Nephron progenitor cell (in vitro differentiated cells): ENCODE measurements around the gene SBF2.

Experiments
- DNase-seq: peaks from one replicate; pipeline ENCODE4 v3.0.0; 2021
- H3K27ac Mint-ChIP-seq: 2 replicates; pipeline ENCODE4 v1.8.0; 2021; ENCODE audit warnings: mild to moderate bottlenecking, moderate library complexity, mixed read lengths
- H3K27me3 Mint-ChIP-seq: 2 replicates; pipeline ENCODE4 v1.8.0; 2021; ENCODE audit warnings: mild to moderate bottlenecking, low read depth, mixed read lengths; ENCODE audit not compliant: poor library complexity
- H3K36me3 Mint-ChIP-seq: 2 replicates; pipeline ENCODE4 v1.8.0; 2021; ENCODE audit warnings: low read depth, mixed read lengths
- H3K4me1 Mint-ChIP-seq: 2 replicates; pipeline ENCODE4 v1.8.0; 2021; ENCODE audit warnings: mixed read lengths
- H3K4me3 Mint-ChIP-seq: 2 replicates; pipeline ENCODE4 v1.8.0; 2021; ENCODE audit warnings: mild to moderate bottlenecking, moderate library complexity, mixed read lengths
- H3K9me3 Mint-ChIP-seq: 2 replicates; pipeline ENCODE4 v1.8.0; 2021; ENCODE audit warnings: mild to moderate bottlenecking, moderate library complexity, mixed read lengths
- TF ChIP-seq, protein P1 (sequence below): fragments of 200-600 bp; sonication (generic); IDR thresholded peaks from 2 replicates; pipeline ENCODE4 v1.5.0; 2021; ENCODE audit warnings: antibody characterized with exemption

The SBF2 gene

DNA sequence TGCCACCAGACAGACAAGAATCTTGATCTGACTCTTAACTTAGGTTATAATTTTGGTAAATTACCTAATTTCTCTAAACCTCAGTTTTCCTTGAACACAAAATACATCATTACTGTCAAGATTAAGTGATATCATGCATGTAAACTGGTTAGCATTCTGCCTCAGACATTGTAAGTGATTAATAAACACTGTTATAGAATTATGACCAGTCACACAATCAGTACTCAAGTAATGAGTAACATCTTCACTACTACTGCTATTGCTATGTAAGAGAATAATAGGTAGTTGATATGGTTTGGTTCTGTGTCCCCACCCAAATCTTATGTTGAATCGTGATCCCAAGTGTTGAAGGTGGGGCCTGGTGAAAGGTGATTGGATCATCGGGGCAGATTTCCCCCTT is 218.9 kb downstream of the SBF2 start:
- no peak for DNase-seq
- H3K27me3 Mint-ChIP-seq: no peaks in the 10 kb centered on the region
- TF ChIP-seq, protein P1, sequence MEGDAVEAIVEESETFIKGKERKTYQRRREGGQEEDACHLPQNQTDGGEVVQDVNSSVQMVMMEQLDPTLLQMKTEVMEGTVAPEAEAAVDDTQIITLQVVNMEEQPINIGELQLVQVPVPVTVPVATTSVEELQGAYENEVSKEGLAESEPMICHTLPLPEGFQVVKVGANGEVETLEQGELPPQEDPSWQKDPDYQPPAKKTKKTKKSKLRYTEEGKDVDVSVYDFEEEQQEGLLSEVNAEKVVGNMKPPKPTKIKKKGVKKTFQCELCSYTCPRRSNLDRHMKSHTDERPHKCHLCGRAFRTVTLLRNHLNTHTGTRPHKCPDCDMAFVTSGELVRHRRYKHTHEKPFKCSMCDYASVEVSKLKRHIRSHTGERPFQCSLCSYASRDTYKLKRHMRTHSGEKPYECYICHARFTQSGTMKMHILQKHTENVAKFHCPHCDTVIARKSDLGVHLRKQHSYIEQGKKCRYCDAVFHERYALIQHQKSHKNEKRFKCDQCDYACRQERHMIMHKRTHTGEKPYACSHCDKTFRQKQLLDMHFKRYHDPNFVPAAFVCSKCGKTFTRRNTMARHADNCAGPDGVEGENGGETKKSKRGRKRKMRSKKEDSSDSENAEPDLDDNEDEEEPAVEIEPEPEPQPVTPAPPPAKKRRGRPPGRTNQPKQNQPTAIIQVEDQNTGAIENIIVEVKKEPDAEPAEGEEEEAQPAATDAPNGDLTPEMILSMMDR: no peak
- H3K4me1 Mint-ChIP-seq: no peaks in the 10 kb centered on the region
- H3K4me3 Mint-ChIP-seq: no peak overlapping the region
- no peak overlapping the region for H3K27ac Mint-ChIP-seq
- H3K9me3 Mint-ChIP-seq: peaks cover 47% of the 10 kb centered on the region
- peaks cover 40% of the 10 kb centered on the region for H3K36me3 Mint-ChIP-seq

DNA sequence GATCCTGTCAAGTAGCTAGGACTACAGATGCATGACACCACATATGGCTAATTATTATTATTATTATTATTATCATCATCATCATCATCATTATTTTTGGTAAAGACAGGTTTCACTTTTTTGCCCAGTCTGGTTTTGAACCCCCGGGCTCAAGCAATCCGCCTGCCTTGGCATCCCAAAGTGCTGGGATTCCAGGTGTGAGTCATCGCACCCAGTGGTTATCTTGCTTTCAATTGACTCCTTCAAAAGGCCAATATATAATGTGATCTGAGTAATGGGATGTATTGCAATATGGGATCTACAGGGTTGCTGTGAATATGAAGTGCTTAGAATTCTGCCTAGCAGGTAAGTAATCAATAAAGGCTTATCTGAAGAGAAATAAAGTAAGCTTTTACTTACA is 221.2 kb downstream of the SBF2 start:
- Mint-ChIP-seq H3K4me1 (no peaks in the 10 kb centered on the region), H3K27ac (no peak overlapping the region), H3K27me3 (no peaks in the 10 kb centered on the region), H3K36me3 (peaks cover 18% of the 10 kb centered on the region), H3K9me3 (peaks cover 30% of the 10 kb centered on the region), H3K4me3 (no peak overlapping the region)
- no peak for DNase-seq
- TF ChIP-seq, protein P1: no peak

DNA sequence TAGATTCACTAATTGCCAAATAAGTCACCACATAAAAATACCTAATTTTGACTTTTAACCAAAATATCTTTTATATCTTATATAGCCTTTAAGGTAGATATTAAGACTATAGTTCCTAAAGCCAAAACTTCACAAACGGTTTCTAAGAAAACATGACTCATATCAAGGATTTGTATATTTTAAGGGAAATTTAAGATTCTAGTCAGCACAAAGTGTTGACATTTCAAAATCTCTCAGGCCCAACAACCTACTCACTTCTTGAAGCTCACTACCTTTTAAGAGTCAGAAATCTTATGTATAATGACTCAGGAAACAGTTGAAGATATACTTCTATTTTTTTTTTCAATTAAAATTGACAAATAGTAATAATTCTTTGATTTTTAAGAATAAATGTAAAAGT is 221.9 kb downstream of the SBF2 start:
- H3K27me3 Mint-ChIP-seq: no peaks in the 10 kb centered on the region
- peaks cover 23% of the 10 kb centered on the region for H3K9me3 Mint-ChIP-seq
- no peak for DNase-seq
- H3K4me1 Mint-ChIP-seq: no peaks in the 10 kb centered on the region
- H3K4me3 Mint-ChIP-seq: no peak overlapping the region
- TF ChIP-seq, protein P1: no peak
- H3K36me3 Mint-ChIP-seq: peaks cover 15% of the 10 kb centered on the region
- no peak overlapping the region for H3K27ac Mint-ChIP-seq

GRCh38 chr11:10067629-10068300 is 226.3 kb downstream of the SBF2 start:
- peaks cover 23% of the 10 kb centered on the region for H3K9me3 Mint-ChIP-seq
- H3K27me3 Mint-ChIP-seq: no peaks in the 10 kb centered on the region
- DNase-seq: no peak

GRCh38 chr11:10066441-10066840 is 227.6 kb downstream of the SBF2 start:
- peaks cover 35% of the 10 kb centered on the region for H3K9me3 Mint-ChIP-seq
- peak overlapping the region; percentile 3 for H3K27ac Mint-ChIP-seq
- TF ChIP-seq, protein P1: no peak
- DNase-seq: no peak
- no peaks in the 10 kb centered on the region for H3K27me3 Mint-ChIP-seq
- peaks cover 25% of the 10 kb centered on the region for H3K36me3 Mint-ChIP-seq
- H3K4me1 Mint-ChIP-seq: no peaks in the 10 kb centered on the region
- H3K4me3 Mint-ChIP-seq: no peak overlapping the region

More at GRCh38 chr11:10067629-10068300, 226.3 kb downstream of the SBF2 start:
- TF ChIP-seq, protein P1: no peak
- Mint-ChIP-seq H3K4me1 (no peaks in the 10 kb centered on the region), H3K27ac (no peak overlapping the region), H3K36me3 (peaks cover 17% of the 10 kb centered on the region), H3K4me3 (no peak overlapping the region)

- Mint-ChIP-seq H3K9me3 (peaks cover 32% of the 10 kb centered on the region), H3K4me3 (no peak overlapping the region), H3K4me1 (no peaks in the 10 kb centered on the region), H3K27ac (no peak overlapping the region), H3K36me3 (peaks cover 27% of the 10 kb centered on the region), H3K27me3 (no peaks in the 10 kb centered on the region)
- DNase-seq: no peak
- TF ChIP-seq, protein P1: no peak
Observed at GRCh38 chr11:10064828-10065227, 229.2 kb downstream of the SBF2 start.
